Stimulated activated CD4-positive, alpha-beta T cell treated with anti-CD3 and anti-CD28 coated beads, Interleukin-12 subunit alpha, Interleukin-12 subunit beta, amount 100 ng/mL, for 24 hours (primary cell): ENCODE data around the gene CACNA2D3.

Experiments used
- DNase-seq, 2 experiments: peaks; one replicate each; pipeline ENCODE4 v3.0.0-alpha.2; 2020; ENCODE audit warnings: low read depth in 2 of 2

CACNA2D3 gene

GRCh38 chr3:54273791-54274190 lies 151.4 kb downstream of the CACNA2D3 start:
- DNase-seq: no peak

- DNase-seq: no peak
Observed at GRCh38 chr3:54274607-54275006, 152.3 kb downstream of the CACNA2D3 start.

GRCh38 chr3:54279005-54279583 lies 156.7 kb downstream of the CACNA2D3 start:
- DNase-seq: no peak

GRCh38 chr3:54283470-54283869 lies 161.1 kb downstream of the CACNA2D3 start:
- DNase-seq: no peak

- DNase-seq: no peak
Observed at GRCh38 chr3:54294214-54294613, 171.9 kb downstream of the CACNA2D3 start.

- no peak for DNase-seq
Observed at GRCh38 chr3:54296531-54296930, 174.2 kb downstream of the CACNA2D3 start.

GRCh38 chr3:54299169-54299935 lies 177.0 kb downstream of the CACNA2D3 start:
- DNase-seq: no peak

- no peak for DNase-seq
Observed at GRCh38 chr3:54303517-54304375, 181.4 kb downstream of the CACNA2D3 start.

- no peak for DNase-seq
Observed at GRCh38 chr3:54304877-54305276, 182.5 kb downstream of the CACNA2D3 start.

- DNase-seq: no peak
Observed at GRCh38 chr3:54305409-54306099, 183.2 kb downstream of the CACNA2D3 start.

GRCh38 chr3:54307566-54308180 lies 185.3 kb downstream of the CACNA2D3 start:
- DNase-seq: no peak

GRCh38 chr3:54309601-54310000 lies 187.2 kb downstream of the CACNA2D3 start:
- DNase-seq: no peak

- no peak for DNase-seq
Observed at GRCh38 chr3:54311211-54311747, 188.9 kb downstream of the CACNA2D3 start.

GRCh38 chr3:54312156-54312899 lies 190.0 kb downstream of the CACNA2D3 start:
- no peak for DNase-seq

- no peak for DNase-seq
Observed at GRCh38 chr3:54313418-54313817, 191.1 kb downstream of the CACNA2D3 start.

GRCh38 chr3:54321520-54321919 lies 199.2 kb downstream of the CACNA2D3 start:
- DNase-seq: no peak

GRCh38 chr3:54322354-54322753 lies 200.0 kb downstream of the CACNA2D3 start:
- no peak for DNase-seq

GRCh38 chr3:54324103-54324502 lies 201.8 kb downstream of the CACNA2D3 start:
- DNase-seq: no peak

GRCh38 chr3:54326951-54327350 lies 204.6 kb downstream of the CACNA2D3 start:
- DNase-seq: no peak

- no peak for DNase-seq
Observed at GRCh38 chr3:54331341-54331740, 209.0 kb downstream of the CACNA2D3 start.

- no peak for DNase-seq
Observed at GRCh38 chr3:54337846-54338245, 215.5 kb downstream of the CACNA2D3 start.
